K562 (cell line): ENCODE data around the gene CEP44. TPM values are rescaled to one million over a fixed set of nuclear protein-coding genes. Genes with fewer than 3 reads are reported as not detected.

Source experiments
- ATAC-seq: fragments of 200-7000 bp; cut with Tn5 transposase; 3 replicates; pipeline ENCODE4 v1.9.1; 2020; ENCODE audit warnings: moderate library complexity
- BruUV-seq: library from RNA; stranded (reverse); fragments of 400-500 nt; replicated peaks from 2 replicates; lab custom pipeline; 2021; lab: Mats Ljungman, UMichigan
- CTCF ChIA-PET: fragments of 300-600 bp; formaldehyde crosslinking; extraction: SDS; loops from one replicate; lab custom pipeline; 2021; ENCODE audit warnings: low intra/inter-chr PET ratio; lab: Yijun Ruan, JAX
- POLR2A ChIA-PET: fragments of 300-600, 350-650 bp; sonication (Branson Sonifier 250); formaldehyde crosslinking; extraction: SDS; loops from one replicate; lab custom pipeline; 2021; ENCODE audit warnings: antibody characterized with exemption, inconsistent platforms; lab: Yijun Ruan, JAX
- DNase-seq, 4 experiments: peaks; one replicate each; pipeline versions ENCODE4 v3.0.0 to v3.0.0-alpha.2; 2011 to 2018; ENCODE audit warnings: low spot score in 3 of 4, mixed read lengths in 3 of 4; ENCODE audit errors: extremely low read depth in 1 of 4
- FAIRE-seq: peaks from 2 replicates; lab custom pipeline; 2011; peaks lifted over from hg19 to GRCh38; lab: Jason Lieb, UNC
- H2AFZ ChIP-seq: 2 replicates; pipeline ENCODE4 v1.6.0; 2011; ENCODE audit warnings: low read depth, low read length, control low read depth, inconsistent platforms
- H3K27ac ChIP-seq: fragments of 200-600 bp; 3 replicates; pipeline ENCODE4 v1.8.0; 2011; ENCODE audit warnings: low read depth, mild to moderate bottlenecking, control low read depth, inconsistent platforms, low read length, moderate library complexity, mixed read lengths; ENCODE audit errors: extremely low read depth
- H3K27me3 ChIP-seq, 2 experiments: fragments of 300-600 bp in 1 of 2; 2 replicates in 1 of 2; 3 replicates in 1 of 2; pipeline versions ENCODE4 v1.6.0 to v1.8.0; 2011; ENCODE audit warnings: inconsistent platforms in 2 of 2, low read length in 2 of 2, mild to moderate bottlenecking in 1 of 2, mixed read lengths in 1 of 2, moderate library complexity in 1 of 2; ENCODE audit not compliant: control insufficient read depth in 2 of 2, insufficient read depth in 2 of 2
- H3K36me3 ChIP-seq: fragments of 300-600 bp; 3 replicates; pipeline ENCODE4 v1.8.0; 2011; ENCODE audit warnings: mild to moderate bottlenecking, low read length, inconsistent platforms; ENCODE audit not compliant: control insufficient read depth, insufficient read depth
- H3K4me1 ChIP-seq, 2 experiments: fragments of 200-600 bp in 1 of 2; replicated peaks in 1 of 2; 2 replicates in 1 of 2; 3 replicates in 1 of 2; pipeline versions ENCODE4 v1.5.1 to v1.8.0; 2011; ENCODE audit warnings: inconsistent platforms in 2 of 2, low read length in 2 of 2, mild to moderate bottlenecking in 1 of 2, mixed read lengths in 1 of 2, moderate library complexity in 1 of 2; ENCODE audit not compliant: control insufficient read depth in 2 of 2, insufficient read depth in 2 of 2
- H3K4me2 ChIP-seq: 2 replicates; pipeline ENCODE4 v1.6.1; 2011; ENCODE audit warnings: low read length, control low read depth, inconsistent platforms, mixed read lengths; ENCODE audit not compliant: insufficient read depth
- H3K4me3 ChIP-seq: fragments of 200-600 bp; sonication (generic), shearing (Covaris generic); 2 replicates; pipeline ENCODE4 v1.5.1; 2016; ENCODE audit warnings: control low read depth, inconsistent platforms
- H3K79me2 ChIP-seq: fragments of 200-600 bp; 3 replicates; pipeline ENCODE4 v1.8.0; 2011; ENCODE audit warnings: low read length, inconsistent platforms; ENCODE audit not compliant: control insufficient read depth, insufficient read depth
- H3K9ac ChIP-seq, 2 experiments: 2 replicates each; pipeline versions ENCODE4 v1.6.0 to v1.6.1; 2011; ENCODE audit warnings: low read depth in 2 of 2, low read length in 2 of 2, control low read depth in 1 of 2, inconsistent platforms in 1 of 2, mild to moderate bottlenecking in 1 of 2, mixed read lengths in 1 of 2; ENCODE audit not compliant: insufficient read depth in 1 of 2
- H3K9me1 ChIP-seq: one replicate; pipeline ENCODE4 v1.6.0; 2011; ENCODE audit warnings: inconsistent platforms, mild to moderate bottlenecking, low read length, moderate library complexity; ENCODE audit not compliant: control insufficient read depth, insufficient read depth
- H3K9me3 ChIP-seq: replicated peaks from 2 replicates; pipeline ENCODE4 v1.5.1; 2011; ENCODE audit warnings: low read depth, low read length, inconsistent platforms; ENCODE audit not compliant: control insufficient read depth, insufficient read depth
- H4K20me1 ChIP-seq: replicated peaks from 2 replicates; pipeline ENCODE4 v1.6.1; 2011; ENCODE audit warnings: low read length, inconsistent platforms, mixed read lengths; ENCODE audit not compliant: control insufficient read depth, insufficient read depth
- DPF2 ChIP-seq: fragments of 450-650 bp; IDR thresholded peaks from 2 replicates; pipeline ENCODE4 v1.6.1; 2016
- ESRRA ChIP-seq: fragments of 450-650 bp; IDR thresholded peaks from 2 replicates; pipeline ENCODE4 v1.6.1; 2014; ENCODE audit warnings: low read depth, mild to moderate bottlenecking, moderate library complexity, borderline replicate concordance
- ETV5 ChIP-seq: sonication (generic); formaldehyde crosslinking; IDR thresholded peaks from 2 replicates; pipeline ENCODE4 v1.4.0; 2020; ENCODE audit warnings: low read depth, mild to moderate bottlenecking, missing genetic modification reagents
- MEIS2 ChIP-seq: fragments of 450-650 bp; IDR thresholded peaks from 2 replicates; pipeline ENCODE4 v1.6.1; 2014; ENCODE audit warnings: mild to moderate bottlenecking; ENCODE audit not compliant: partially characterized antibody
- MIER1 ChIP-seq: fragments of 450-650 bp; IDR thresholded peaks from 2 replicates; pipeline ENCODE4 v1.6.1; 2016; ENCODE audit warnings: antibody characterized with exemption, mild to moderate bottlenecking, low read depth
- MTA1 ChIP-seq: fragments of 450-650 bp; IDR thresholded peaks from 2 replicates; pipeline ENCODE4 v1.6.1; 2017; ENCODE audit warnings: borderline replicate concordance
- TAF1 ChIP-seq: IDR thresholded peaks from 2 replicates; pipeline ENCODE4 v1.6.1; 2011; ENCODE audit warnings: mild to moderate bottlenecking, low read length, moderate library complexity; ENCODE audit not compliant: insufficient read depth, control insufficient read depth, severe bottlenecking; ENCODE audit errors: extremely low read depth
- TEAD2 ChIP-seq: fragments of 450-650 bp; IDR thresholded peaks from 2 replicates; pipeline ENCODE4 v1.6.1; 2016; ENCODE audit warnings: missing genetic modification characterization, control low read depth, missing compliant biosample characterization
- XRCC3 ChIP-seq: fragments of 450-650 bp; IDR thresholded peaks from 2 replicates; pipeline ENCODE4 v1.6.1; 2017; ENCODE audit warnings: mild to moderate bottlenecking, moderate library complexity
- WGBS: fragments of 100-300 bp; shearing (Covaris generic); methylation state at CpG from one replicate; pipeline ENCODE4 v1.1.6; 2016; ENCODE audit warnings: low coverage, mixed read lengths; ENCODE audit not compliant: insufficient coverage; ENCODE audit errors: missing lambda C conversion rate; 5-methylcytosine and 5-hydroxymethylcytosine counted together
- in situ Hi-C: fragments of 300-500 bp; cut with MboI; formaldehyde crosslinking; loops from 4 replicates; pipeline ENCODE4 v1.15.0; 2018; ENCODE audit warnings: inconsistent platforms, mixed read lengths
- intact Hi-C: fragments of 100-400 bp; cut with micrococcal nuclease; formaldehyde crosslinking; loops from 2 replicates; pipeline ENCODE4 v1.14.2; 2022
- polyA plus RNA-seq, 8 experiments: library from polyadenylated mRNA; depleted of rRNA in 4 of 8; stranded (reverse) in 5 of 8; unstranded in 3 of 8; fragments of >200 nt; fragmentation: Nextera tagmentation in 2 of 8; fragmentation: Illumina TruSeq in 1 of 8; extraction: Ambion mirVana in 2 of 8; extraction: Trizol in 1 of 8; gene quantifications; 2 replicates each; pipeline versions ENCODE4 v1.2.1 to v1.2.3, GENCODE V29; 2011 to 2014; ENCODE audit warnings: inconsistent platforms in 1 of 8, missing spikeins in 1 of 8
- total RNA-seq, 7 experiments: library from RNA; depleted of rRNA in 6 of 7; stranded (reverse); fragments of >200 nt in 6 of 7; fragmentation: Illumina TruSeq in 2 of 7; extraction: Trizol in 2 of 7; gene quantifications; 2 replicates each; pipeline versions ENCODE4 v1.2.1 to v1.2.3, GENCODE V29; 2011 to 2021; ENCODE audit warnings: low replicate concordance in 1 of 7

The CEP44 gene
- total and polyA plus RNA-seq, 9 of the 15 experiments (the other 6 are each of a cell fraction or from before 2014, with no cell fraction given): 19.6 to 45.0 (median 24.4) TPM

GRCh38 chr4:174357321-174357720 lies 73.6 kb downstream of the CEP44 start:
- Histone ChIP-seq H3K9me3 (no peaks in the 10 kb centered on the region; the same call in 1 of the 2 replicates), H2AFZ (no peak overlapping the region), H3K79me2 (no peaks in the 10 kb centered on the region), H3K4me2 (no peak overlapping the region), H4K20me1 (no peaks in the 10 kb centered on the region), H3K4me3 (no peak overlapping the region), H3K9ac (no peak overlapping the region), H3K4me1 (no peaks in the 10 kb centered on the region), H3K36me3 (no peaks in the 10 kb centered on the region), H3K9me1 (no peaks in the 10 kb centered on the region), H3K27ac (no peak overlapping the region), H3K27me3 (no peaks in the 10 kb centered on the region)
- no peak for DNase-seq
- in situ Hi-C loops (loop anchor here (25.0 kb wide), 1 partner anchor 1180 kb away; no protein-coding TSS in a partner anchor), intact Hi-C loops (no loop called here)
- WGBS: 58% methylated on average over 4 of the region's 4 CpGs
- no peak for TF ChIP-seq MEIS2
- no peak for ATAC-seq
- CTCF ChIA-PET: no interaction called here
- BruUV-seq: no TSS peak
- no peak for FAIRE-seq
- POLR2A ChIA-PET: interaction anchor here (1.7 kb wide), 1 partner anchor 31 kb away, joined by 3 read pairs; no protein-coding TSS in a partner anchor

GRCh38 chr4:174358410-174358809 lies 74.7 kb downstream of the CEP44 start:
- Histone ChIP-seq H3K27ac (no peak overlapping the region), H2AFZ (no peak overlapping the region), H3K9me1 (no peaks in the 10 kb centered on the region), H4K20me1 (no peaks in the 10 kb centered on the region), H3K4me1 (no peaks in the 10 kb centered on the region), H3K4me2 (no peak overlapping the region), H3K27me3 (no peaks in the 10 kb centered on the region), H3K9ac (no peak overlapping the region), H3K79me2 (no peaks in the 10 kb centered on the region), H3K4me3 (no peak overlapping the region), H3K9me3 (no peaks in the 10 kb centered on the region; the same call in 1 of the 2 replicates), H3K36me3 (no peaks in the 10 kb centered on the region)
- ATAC-seq: no peak
- no peak for DNase-seq
- FAIRE-seq: no peak
- ChIA-PET POLR2A (interaction anchor here (1.7 kb wide), 1 partner anchor 30 kb away, joined by 3 read pairs; no protein-coding TSS in a partner anchor), CTCF (no interaction called here)
- WGBS: 27% methylated on average over 1 of the region's 1 CpG
- in situ Hi-C loops: loop anchor here (25.0 kb wide), 1 partner anchor 1179 kb away; no protein-coding TSS in a partner anchor
- intact Hi-C loops: no loop called here
- TF ChIP-seq ESRRA: no peak
- no peak for TF ChIP-seq ETV5 (CRISPR knock-in tag)
- no peak for TF ChIP-seq TEAD2
- no peak for TF ChIP-seq XRCC3
- TF ChIP-seq TAF1: no peak
- TF ChIP-seq MIER1: no peak
- TF ChIP-seq DPF2: no peak
- no peak for TF ChIP-seq MTA1
- BruUV-seq: no TSS peak
